HepG2 (cell line): ENCODE results near the gene PYY. TPM values are rescaled to one million over a fixed set of nuclear protein-coding genes. Genes with fewer than 3 reads are reported as not detected.

Experiments used
- DMAP1 ChIP-seq: IDR thresholded peaks from 2 replicates; pipeline ENCODE4 v1.6.1; 2016
- FOXP4 ChIP-seq: sonication (generic); formaldehyde crosslinking; IDR thresholded peaks from 2 replicates; pipeline ENCODE4 v1.4.0; 2020; ENCODE audit warnings: missing genetic modification reagents
- NFATC3 ChIP-seq: sonication (generic); formaldehyde crosslinking; IDR thresholded peaks from 2 replicates; pipeline ENCODE4 v1.5.1; 2020; ENCODE audit warnings: mild to moderate bottlenecking, missing genetic modification reagents
- PHF5A ChIP-seq: IDR thresholded peaks from one replicate; pipeline ENCODE4 v1.6.1; 2018; ENCODE audit warnings: low read depth, missing genetic modification reagents; ENCODE audit not compliant: unreplicated experiment
- ZNF232 ChIP-seq: sonication (generic); formaldehyde crosslinking; IDR thresholded peaks from 2 replicates; pipeline ENCODE4 v1.4.0; 2020; ENCODE audit warnings: missing genetic modification reagents, borderline replicate concordance
- ZNF263 ChIP-seq: sonication (generic); formaldehyde crosslinking; IDR thresholded peaks from 2 replicates; pipeline ENCODE4 v1.4.0; 2020; ENCODE audit warnings: missing genetic modification reagents
- ZNF558 ChIP-seq: sonication (generic); formaldehyde crosslinking; IDR thresholded peaks from 2 replicates; pipeline ENCODE4 v1.9.0; 2022; ENCODE audit warnings: mild to moderate bottlenecking, missing genetic modification reagents, borderline replicate concordance
- ZNF883 ChIP-seq: sonication (generic); formaldehyde crosslinking; IDR thresholded peaks from 2 replicates; pipeline ENCODE4 v1.5.1; 2020; ENCODE audit warnings: mild to moderate bottlenecking, missing genetic modification reagents; ENCODE audit errors: not compliant biosample characterization
- ZXDC ChIP-seq: sonication (generic); formaldehyde crosslinking; IDR thresholded peaks from 2 replicates; pipeline ENCODE4 v1.5.0; 2020; ENCODE audit warnings: mild to moderate bottlenecking, missing genetic modification reagents
- polyA plus RNA-seq, 8 experiments: library from polyadenylated mRNA; depleted of rRNA in 3 of 8; stranded (reverse) in 7 of 8; unstranded in 1 of 8; fragments of >200 nt; fragmentation: Illumina TruSeq in 4 of 8; extraction: Trizol in 4 of 8; gene quantifications; 2 replicates each; pipeline versions ENCODE4 v1.2.1 to v1.2.3, GENCODE V29; 2011 to 2016; ENCODE audit warnings: low read depth in 4 of 8, missing spikeins in 1 of 8, mixed read lengths in 1 of 8; ENCODE audit not compliant: insufficient read depth in 1 of 8
- total RNA-seq, 5 experiments: library from RNA; depleted of rRNA; stranded (reverse); fragments of >200 nt; fragmentation: Illumina TruSeq; extraction: Trizol; gene quantifications; 2 replicates each; pipeline ENCODE4 v1.2.3, GENCODE V29; 2016; ENCODE audit warnings: low read depth in 1 of 5
- TF ChIP-seq, protein P1 (sequence below): IDR thresholded peaks from 2 replicates; pipeline ENCODE4 v1.6.1; 2018; ENCODE audit warnings: missing genetic modification reagents, mild to moderate bottlenecking, missing compliant biosample characterization
- TF ChIP-seq, protein P2 (sequence below): sonication (generic); formaldehyde crosslinking; IDR thresholded peaks from 2 replicates; pipeline ENCODE4 v1.4.0; 2020; ENCODE audit warnings: missing genetic modification reagents, low read depth, mild to moderate bottlenecking, borderline replicate concordance
- TF ChIP-seq, protein P3 (sequence below): sonication (generic); formaldehyde crosslinking; conservative IDR thresholded peaks from 2 replicates; pipeline ENCODE4 v1.4.0; 2020; ENCODE audit warnings: mild to moderate bottlenecking, missing genetic modification reagents, moderate library complexity
- TF ChIP-seq, protein P4 (sequence below): sonication (generic); formaldehyde crosslinking; IDR thresholded peaks from 2 replicates; pipeline ENCODE4 v1.8.0; 2022; ENCODE audit warnings: mild to moderate bottlenecking, missing genetic modification reagents; ENCODE audit not compliant: insufficient replicate concordance

Gene PYY
- total and polyA plus RNA-seq, 2 of the 13 experiments (the other 11 are each of a cell fraction or from before 2014, with no cell fraction given), result 0.25 TPM; not detected in 1

- TF ChIP-seq ZXDC (CRISPR knock-in tag) (no peak), DMAP1 (CRISPR knock-in tag) (0 out of 2 replicates have a peak, but pooled peaks have one; percentile 21), ZNF232 (CRISPR knock-in tag) (0 out of 2 replicates have a peak, but pooled peaks have one; percentile 45), ZNF263 (0 out of 2 replicates have a peak, but pooled peaks have one; percentile 40), NFATC3 (no peak), ZNF883 (CRISPR knock-in tag) (no peak), PHF5A (CRISPR knock-in tag) (peak; percentile 52), ZNF558 (0 out of 2 replicates have a peak, but pooled peaks have one; percentile 34), FOXP4 (CRISPR knock-in tag) (peak; percentile 53; the same call in 1 of the 2 replicates)
- TF ChIP-seq, protein P1, sequence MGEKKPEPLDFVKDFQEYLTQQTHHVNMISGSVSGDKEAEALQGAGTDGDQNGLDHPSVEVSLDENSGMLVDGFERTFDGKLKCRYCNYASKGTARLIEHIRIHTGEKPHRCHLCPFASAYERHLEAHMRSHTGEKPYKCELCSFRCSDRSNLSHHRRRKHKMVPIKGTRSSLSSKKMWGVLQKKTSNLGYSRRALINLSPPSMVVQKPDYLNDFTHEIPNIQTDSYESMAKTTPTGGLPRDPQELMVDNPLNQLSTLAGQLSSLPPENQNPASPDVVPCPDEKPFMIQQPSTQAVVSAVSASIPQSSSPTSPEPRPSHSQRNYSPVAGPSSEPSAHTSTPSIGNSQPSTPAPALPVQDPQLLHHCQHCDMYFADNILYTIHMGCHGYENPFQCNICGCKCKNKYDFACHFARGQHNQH (CRISPR knock-in tag), result no peak; the same call in 1 of the 2 replicates
- TF ChIP-seq, protein P2, sequence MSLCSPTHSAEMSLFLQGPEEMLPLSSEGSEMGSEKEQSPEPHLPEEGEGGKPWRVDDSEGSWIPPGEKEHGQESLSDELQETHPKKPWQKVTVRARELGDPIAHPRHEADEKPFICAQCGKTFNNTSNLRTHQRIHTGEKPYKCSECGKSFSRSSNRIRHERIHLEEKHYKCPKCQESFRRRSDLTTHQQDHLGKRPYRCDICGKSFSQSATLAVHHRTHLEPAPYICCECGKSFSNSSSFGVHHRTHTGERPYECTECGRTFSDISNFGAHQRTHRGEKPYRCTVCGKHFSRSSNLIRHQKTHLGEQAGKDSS (CRISPR knock-in tag), result peak; percentile 77
- TF ChIP-seq, protein P3, sequence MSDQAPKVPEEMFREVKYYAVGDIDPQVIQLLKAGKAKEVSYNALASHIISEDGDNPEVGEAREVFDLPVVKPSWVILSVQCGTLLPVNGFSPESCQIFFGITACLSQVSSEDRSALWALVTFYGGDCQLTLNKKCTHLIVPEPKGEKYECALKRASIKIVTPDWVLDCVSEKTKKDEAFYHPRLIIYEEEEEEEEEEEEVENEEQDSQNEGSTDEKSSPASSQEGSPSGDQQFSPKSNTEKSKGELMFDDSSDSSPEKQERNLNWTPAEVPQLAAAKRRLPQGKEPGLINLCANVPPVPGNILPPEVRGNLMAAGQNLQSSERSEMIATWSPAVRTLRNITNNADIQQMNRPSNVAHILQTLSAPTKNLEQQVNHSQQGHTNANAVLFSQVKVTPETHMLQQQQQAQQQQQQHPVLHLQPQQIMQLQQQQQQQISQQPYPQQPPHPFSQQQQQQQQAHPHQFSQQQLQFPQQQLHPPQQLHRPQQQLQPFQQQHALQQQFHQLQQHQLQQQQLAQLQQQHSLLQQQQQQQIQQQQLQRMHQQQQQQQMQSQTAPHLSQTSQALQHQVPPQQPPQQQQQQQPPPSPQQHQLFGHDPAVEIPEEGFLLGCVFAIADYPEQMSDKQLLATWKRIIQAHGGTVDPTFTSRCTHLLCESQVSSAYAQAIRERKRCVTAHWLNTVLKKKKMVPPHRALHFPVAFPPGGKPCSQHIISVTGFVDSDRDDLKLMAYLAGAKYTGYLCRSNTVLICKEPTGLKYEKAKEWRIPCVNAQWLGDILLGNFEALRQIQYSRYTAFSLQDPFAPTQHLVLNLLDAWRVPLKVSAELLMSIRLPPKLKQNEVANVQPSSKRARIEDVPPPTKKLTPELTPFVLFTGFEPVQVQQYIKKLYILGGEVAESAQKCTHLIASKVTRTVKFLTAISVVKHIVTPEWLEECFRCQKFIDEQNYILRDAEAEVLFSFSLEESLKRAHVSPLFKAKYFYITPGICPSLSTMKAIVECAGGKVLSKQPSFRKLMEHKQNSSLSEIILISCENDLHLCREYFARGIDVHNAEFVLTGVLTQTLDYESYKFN (CRISPR knock-in tag), result peak; percentile 62
- TF ChIP-seq, protein P4, sequence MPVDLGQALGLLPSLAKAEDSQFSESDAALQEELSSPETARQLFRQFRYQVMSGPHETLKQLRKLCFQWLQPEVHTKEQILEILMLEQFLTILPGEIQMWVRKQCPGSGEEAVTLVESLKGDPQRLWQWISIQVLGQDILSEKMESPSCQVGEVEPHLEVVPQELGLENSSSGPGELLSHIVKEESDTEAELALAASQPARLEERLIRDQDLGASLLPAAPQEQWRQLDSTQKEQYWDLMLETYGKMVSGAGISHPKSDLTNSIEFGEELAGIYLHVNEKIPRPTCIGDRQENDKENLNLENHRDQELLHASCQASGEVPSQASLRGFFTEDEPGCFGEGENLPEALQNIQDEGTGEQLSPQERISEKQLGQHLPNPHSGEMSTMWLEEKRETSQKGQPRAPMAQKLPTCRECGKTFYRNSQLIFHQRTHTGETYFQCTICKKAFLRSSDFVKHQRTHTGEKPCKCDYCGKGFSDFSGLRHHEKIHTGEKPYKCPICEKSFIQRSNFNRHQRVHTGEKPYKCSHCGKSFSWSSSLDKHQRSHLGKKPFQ (CRISPR knock-in tag), result peak; percentile 52
Measured at GRCh38 chr17:44002141-44002848, 48.6 kb upstream of the PYY start (continued).
